ENCODE measurements around the gene CORIN.

GRCh38 chr4:47652092-47652491 is 185.8 kb downstream of the CORIN start:
- TF ChIP-seq RFX5 (IDR thresholded peaks at IDR 0.05; ENCODE audit: low read depth, low read length) (no peak), NR2C2 (IDR thresholded peaks at IDR 0.05; ENCODE audit: borderline replicate concordance, control insufficient read depth, insufficient read length, low read depth) (no peak), MAX (IDR thresholded peaks at IDR 0.05; ENCODE audit: low read depth, low read length) (no peak), CTCF (IDR thresholded peaks at IDR 0.05 in 2 of 3, conservative IDR thresholded peaks at IDR 0.05 in 1 of 3; ENCODE audit: control insufficient read depth in 2 of 3, extremely low read depth in 1 of 3, insufficient read depth in 1 of 3, low read depth in 3 of 3, low read length in 3 of 3) (no peak), BCL3 (IDR thresholded peaks at IDR 0.05; ENCODE audit: borderline replicate concordance, insufficient read depth, low read depth, low read length, poor library complexity, severe bottlenecking) (no peak), SP1 (IDR thresholded peaks at IDR 0.05; ENCODE audit: low read depth, low read length) (no peak), POLR2A (IDR thresholded peaks at IDR 0.05; ENCODE audit: low read depth, low read length) (no peak), NR2C1 (IDR thresholded peaks at IDR 0.05) (no peak), ZNF274 (IDR thresholded peaks at IDR 0.05; ENCODE audit: insufficient read depth, insufficient read length) (no peak), CHD2 (IDR thresholded peaks at IDR 0.05; ENCODE audit: borderline replicate concordance, low read depth, low read length) (no peak), SIN3A (IDR thresholded peaks at IDR 0.05; ENCODE audit: low read depth, low read length) (no peak), NRF1 (conservative IDR thresholded peaks at IDR 0.05; ENCODE audit: low read depth, low read length) (no peak), NFYB (IDR thresholded peaks at IDR 0.05; ENCODE audit: insufficient read depth, low read depth, low read length) (no peak), POU2F2 (IDR thresholded peaks at IDR 0.05; ENCODE audit: borderline replicate concordance, low read depth, low read length) (no peak)

All from GM12878 (cell line).